Right renal cortex interstitium (tissue), 3 donors: ENCODE measurements around the gene AP3S2. TPM values are rescaled to one million over a fixed set of nuclear protein-coding genes. Genes with fewer than 3 reads are reported as not detected.
A peak's percentile ranks its signal among the peaks of the same experiment; 100 is the strongest.
"Not testable (repeated sequence)": the region's sequence is repeated elsewhere in the genome, so short reads cannot be mapped to it uniquely, and the experiment has no call there.

Experiments used
- DNase-seq, 3 donors: peaks; one replicate each; pipeline ENCODE4 v3.0.0-alpha.2; 2013; ENCODE audit warnings: low read depth in 3 of 3, low spot score in 2 of 3
- polyA plus RNA-seq, 3 donors: library from polyadenylated mRNA; unstranded; fragments of 120-200 nt; gene quantifications; one replicate each; pipeline ENCODE4 v1.2.1, GENCODE V29; 2013; ENCODE audit not compliant: insufficient read length in 3 of 3

AP3S2 gene
- polyA plus RNA-seq, 3 donors, result 43.5 to 58.9 (median 54.2) TPM

- DNase-seq, result no peak
Observed at GRCh38 chr15:89803941-89804800, 89.6 kb downstream of the AP3S2 start.

DNA sequence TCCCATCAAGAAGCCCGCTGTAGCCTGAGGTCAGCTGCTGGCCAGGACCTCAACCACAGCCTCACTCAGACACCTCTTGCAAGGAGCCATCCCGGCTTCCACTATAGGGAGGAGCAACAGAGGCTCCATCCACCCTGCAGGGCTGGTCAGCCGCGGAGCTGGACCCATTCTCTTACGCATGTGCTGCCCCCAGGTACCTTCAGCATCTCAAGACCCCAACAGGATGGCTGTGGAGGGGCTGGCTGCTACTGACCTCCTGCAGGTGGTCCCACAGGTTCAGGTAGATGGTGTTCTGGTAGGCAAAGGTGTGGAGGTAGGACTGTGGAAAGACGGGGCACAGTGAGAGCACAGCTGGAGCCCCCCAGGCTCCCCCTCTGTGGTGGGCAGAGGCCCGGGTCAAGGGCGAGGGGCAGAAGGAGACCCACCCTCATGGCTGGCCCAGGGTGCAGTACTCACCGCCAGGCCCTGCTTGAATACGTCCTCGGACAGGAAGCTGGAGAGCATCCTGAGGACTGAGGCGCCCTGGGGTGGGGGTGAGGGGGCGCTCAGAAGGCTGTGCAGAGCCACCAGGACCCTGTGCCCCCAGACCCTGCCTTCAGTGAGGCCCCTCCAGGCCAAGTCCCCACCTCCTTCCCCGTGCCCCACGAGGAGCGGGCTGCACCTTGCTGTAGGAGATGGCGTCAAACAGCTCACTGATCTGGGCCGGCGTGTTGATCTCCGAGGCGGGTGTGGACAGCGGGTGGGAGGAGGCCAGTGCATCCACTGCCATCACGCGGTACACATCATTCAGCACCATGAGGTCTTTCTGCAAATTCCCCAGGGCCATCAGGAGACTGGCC lies 90.6 kb downstream of the AP3S2 start:
- DNase-seq, result no peak

DNA sequence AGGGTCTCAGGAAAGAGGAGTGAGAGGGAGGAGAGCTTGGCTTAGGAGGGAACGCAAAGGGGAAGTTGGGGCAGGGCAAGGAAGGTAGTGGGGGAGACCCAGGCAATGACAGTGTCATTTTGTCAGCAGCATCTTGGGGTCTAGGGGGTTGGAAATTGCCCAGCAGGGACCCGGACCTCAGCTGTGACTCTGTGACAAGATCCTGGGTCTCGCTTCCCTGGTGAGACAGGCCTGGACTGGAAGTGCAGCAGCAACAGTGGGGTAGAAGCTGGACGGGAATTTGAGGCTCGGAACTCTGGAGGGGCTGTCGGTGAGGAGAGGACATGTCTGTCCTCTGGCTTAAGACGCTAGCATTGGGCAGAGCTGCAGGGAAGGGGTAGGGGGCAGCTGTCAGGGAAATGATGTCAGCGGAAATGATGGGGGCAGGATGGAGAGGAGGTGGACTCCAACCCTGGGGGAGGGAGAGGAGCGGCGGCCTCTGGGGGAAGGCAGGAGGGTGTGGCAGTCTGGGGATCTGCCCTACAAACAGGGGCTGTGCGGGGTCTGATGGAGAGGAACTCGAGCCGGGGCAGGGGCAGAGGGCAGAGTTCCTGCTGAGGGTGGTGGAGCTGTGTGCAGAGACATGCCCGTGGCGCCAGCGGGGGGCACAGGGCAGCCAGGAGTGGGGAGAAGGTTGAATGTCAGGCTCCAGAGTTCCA lies 91.4 kb downstream of the AP3S2 start:
- no peak for DNase-seq

DNA sequence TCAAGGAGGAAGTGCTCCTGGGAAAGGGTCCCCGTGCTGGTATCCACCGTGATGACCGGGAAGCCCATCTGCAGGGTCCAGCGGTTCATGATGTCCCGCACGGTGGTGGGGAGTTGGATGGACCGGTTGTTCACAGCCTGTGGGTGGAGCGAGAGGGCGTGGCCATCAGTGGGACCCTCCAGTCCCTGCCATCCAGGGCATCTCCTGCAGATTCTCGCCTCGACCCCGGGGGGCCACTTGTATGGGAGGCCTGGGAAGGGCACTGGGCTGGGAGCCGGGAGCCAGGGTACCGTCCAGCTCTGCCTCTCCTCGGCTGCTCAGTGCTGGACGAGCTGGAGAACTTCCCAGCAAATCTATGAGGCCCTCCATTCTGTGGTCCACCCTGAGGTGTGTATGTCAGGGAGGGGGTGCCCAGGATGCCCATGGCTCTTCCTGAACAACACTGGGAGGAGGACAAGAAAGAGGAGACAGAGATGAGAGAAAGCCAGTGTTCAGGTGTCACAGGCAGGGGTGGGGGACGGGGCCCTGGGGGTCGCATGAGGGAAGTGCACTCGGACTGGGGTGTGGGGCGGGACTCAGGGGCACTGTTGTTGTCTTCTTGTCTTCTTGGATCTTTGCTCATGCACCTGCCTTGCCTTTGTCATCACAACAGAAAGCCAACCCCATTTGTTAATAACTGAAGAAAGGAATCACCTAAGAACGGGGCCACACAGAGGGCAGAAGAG lies 92.2 kb downstream of the AP3S2 start:
- DNase-seq, result no peak

GRCh38 chr15:89799918-89800498 lies 93.8 kb downstream of the AP3S2 start:
- DNase-seq, result no peak

DNA sequence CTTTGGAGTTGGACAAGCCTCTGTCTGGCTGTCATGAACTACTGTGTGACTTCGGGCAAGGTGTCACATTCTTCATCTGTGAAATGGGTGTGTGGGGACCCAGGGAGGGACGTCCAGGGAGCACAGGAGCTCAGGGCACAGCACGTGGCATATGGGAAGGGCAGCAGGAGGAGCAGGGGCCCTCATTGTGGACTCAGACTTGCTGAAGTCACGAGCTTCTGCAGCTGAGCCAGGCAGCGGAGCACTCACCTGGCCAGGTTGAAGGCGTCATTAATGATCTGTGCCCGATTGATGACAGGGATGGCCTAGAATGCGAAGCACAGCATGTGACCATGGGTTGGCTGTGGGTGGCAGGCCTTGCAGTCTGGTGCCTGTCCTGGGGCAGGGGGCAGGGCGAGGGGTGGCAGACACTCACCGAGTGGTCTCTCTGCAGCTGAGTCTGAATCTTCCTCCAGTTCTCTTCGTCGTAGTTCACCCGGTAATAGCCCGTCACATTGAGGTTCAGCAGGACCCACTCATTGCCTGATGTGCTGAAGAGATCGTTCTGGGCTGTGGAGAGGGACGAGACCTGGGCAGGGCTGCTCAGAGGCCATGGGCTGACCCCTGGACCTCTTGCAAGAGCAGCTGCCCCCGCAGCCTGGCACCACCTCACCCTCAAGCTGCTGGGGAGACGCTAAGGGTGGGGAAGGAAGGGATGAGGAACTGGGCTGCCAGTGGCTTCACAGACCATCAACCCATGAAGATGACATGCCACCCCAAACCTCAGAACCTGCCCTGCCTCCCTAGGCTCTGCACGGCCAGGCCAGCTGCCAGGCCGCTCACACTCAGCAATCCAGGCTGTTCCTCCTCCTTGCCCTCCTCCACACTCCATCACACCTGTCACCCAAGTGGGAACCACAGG lies 94.5 kb downstream of the AP3S2 start:
- no peak for DNase-seq

GRCh38 chr15:89797678-89798201 lies 96.1 kb downstream of the AP3S2 start:
- no peak for DNase-seq

DNA sequence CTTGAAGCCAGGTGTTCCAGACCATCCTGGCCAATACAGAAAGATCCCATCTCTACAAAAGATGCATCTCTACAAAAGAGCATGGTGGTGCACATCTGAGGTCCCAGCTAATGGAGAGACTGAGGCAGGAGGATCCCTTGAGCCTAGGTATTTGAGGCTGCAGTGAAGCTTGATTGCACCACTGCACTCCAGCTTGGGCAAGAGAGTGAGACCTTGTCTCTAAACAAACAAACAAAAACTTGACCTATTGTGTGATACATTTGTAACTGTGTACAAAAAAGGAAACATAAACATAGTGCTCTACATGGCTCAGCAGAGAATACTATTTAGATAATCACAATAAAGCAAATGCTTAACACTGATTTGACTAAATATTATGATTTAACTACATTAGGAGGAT lies 97.8 kb downstream of the AP3S2 start:
- no peak for DNase-seq

DNA sequence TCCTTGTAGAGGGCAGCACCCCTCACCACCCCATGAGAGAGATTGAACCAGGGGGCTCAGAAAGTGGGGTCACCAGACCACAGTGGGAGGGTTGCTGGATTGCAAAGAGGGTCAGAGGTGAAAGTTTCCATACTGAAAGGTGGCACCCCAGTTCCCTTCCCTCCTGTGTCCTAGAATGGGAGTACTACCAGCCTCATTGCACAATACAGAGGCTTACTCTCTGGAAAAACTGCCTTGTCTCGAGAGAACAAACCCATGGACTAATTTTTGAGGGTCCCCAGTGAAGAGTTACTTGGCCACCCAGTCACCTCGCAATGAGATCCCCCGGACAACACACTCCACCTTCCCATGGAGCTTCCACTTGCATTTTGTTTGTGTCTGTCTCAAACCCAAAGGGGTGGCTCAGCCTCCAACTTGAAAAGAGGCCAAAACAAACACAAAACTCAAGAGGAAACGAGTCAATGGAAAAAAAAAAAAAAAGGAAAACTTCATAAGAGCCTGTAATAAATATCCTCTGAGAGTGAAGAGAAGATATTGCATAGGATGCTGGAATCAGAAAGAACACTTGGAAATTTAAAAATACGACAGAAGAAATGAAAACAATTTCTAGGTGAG lies 99.1 kb downstream of the AP3S2 start:
- peak in 2 of 3 donors; percentile 36 to 51 for DNase-seq

GRCh38 chr15:89792106-89792805 lies 101.5 kb downstream of the AP3S2 start:
- no peak for DNase-seq

GRCh38 chr15:89790661-89791060 lies 103.1 kb downstream of the AP3S2 start:
- DNase-seq, result no peak

- no peak for DNase-seq
Observed at GRCh38 chr15:89790206-89790605, 103.6 kb downstream of the AP3S2 start.

DNA sequence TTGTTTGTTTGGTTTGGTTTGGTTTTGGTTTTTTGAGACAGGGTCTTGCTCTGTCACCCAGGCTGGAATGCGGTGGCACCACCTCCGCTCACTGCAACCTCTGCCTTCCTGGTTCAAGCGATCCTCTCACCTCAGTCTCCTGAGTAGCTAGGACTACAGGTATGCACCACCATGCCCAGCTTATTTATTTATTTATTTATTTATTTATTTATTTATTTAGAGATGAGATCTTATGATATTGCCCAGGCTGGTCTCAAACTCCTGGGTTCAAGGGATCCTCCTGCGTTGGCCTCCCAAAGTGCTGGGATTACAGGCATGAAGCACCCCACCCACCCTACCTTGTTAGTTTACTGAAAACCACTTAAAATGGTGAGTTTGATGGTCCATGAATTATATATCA lies 105.2 kb downstream of the AP3S2 start:
- DNase-seq, result not testable (repeated sequence)

- DNase-seq, result no peak
Observed at GRCh38 chr15:89787944-89788343, 105.8 kb downstream of the AP3S2 start.

DNA sequence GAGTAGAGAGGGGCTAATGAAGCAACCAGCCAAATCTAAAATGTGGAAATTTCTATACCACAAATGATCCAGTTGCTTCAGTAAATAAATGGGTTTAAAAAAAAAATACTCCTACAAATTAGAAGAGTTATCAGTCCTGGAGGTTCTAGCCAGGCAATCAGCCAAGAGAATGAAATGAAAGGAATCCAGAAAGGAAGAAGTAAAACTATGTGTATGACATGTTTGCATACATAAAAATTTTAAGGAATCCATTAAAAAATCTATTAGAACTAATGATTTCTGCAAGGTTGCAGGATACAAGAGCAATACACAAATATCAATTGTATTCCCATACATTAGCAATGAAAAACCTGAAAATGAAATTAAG lies 108.0 kb downstream of the AP3S2 start:
- DNase-seq, result no peak

DNA sequence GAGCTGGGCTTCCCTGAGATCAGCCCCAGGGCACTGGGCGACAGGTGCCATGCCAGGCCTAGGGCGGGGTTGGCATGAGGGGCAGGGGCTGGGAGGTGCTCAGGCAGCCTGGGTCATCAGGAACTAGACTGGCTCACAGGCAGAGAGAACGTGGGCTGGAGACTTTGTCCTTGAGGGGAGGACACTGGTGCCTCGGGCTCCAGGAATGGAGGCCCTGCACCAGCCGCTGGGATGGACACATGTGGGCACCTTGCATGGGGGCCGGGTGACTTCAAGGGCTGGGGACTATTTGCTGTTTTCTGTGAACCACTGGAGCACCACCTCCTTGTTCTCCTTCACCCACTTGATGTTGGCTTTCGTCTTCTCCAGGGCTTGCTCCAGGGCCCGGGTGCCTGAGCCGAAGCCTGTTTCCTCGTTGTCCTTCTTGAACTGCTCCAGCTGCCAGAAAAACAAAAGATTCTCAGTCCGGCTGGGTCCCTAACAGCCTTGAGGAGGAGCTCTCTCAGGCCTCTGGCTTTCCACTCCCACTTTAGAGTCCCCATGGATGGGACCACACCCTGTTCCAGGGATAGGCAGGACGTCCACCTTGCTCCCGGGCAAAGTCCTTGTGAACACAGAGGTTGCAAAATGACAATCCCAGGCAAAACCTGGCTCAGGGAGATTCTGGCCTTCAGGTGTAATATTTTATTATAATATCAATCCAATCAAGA lies 108.6 kb downstream of the AP3S2 start:
- no peak for DNase-seq

DNA sequence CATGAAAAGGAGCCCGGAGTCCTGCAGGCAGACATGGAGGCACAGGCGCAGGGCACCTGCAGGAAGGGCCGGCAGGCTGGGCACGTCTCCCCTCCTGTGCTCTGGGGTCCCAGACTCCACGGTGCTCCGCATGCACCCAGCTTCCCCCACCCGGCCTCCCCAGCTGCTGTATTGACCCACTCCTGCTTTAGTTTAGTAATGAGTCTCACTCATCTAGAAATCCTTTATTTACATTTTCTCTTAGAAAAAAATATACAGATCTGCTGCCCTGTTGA lies 109.2 kb downstream of the AP3S2 start:
- no peak for DNase-seq
